CD14-positive monocyte (primary cell): ENCODE results near the gene LRBA. TPM values are rescaled to one million over a fixed set of nuclear protein-coding genes. Genes with fewer than 3 reads are reported as not detected.

ENCODE experiments used
- DNase-seq, 3 donors: peaks; one replicate each; pipeline ENCODE4 v3.0.0-alpha.2; 2011 to 2022
- H2AFZ ChIP-seq: 2 replicates; pipeline ENCODE4 v1.6.0; 2012; ENCODE audit warnings: mild to moderate bottlenecking, low read depth, low read length, inconsistent platforms; ENCODE audit not compliant: insufficient read depth, poor library complexity, severe bottlenecking
- H3K27ac ChIP-seq, 2 donors: 1 replicate in 1 of 2; 2 replicates in 1 of 2; pipeline ENCODE4 v1.5.1; 2012 to 2013; ENCODE audit warnings: low read length in 2 of 2, control low read depth in 1 of 2, inconsistent platforms in 1 of 2, low read depth in 1 of 2, mild to moderate bottlenecking in 1 of 2
- H3K27me3 ChIP-seq, 2 donors: one replicate each; pipeline versions ENCODE4 v1.6.0 to v1.6.1; 2011 to 2013; ENCODE audit warnings: low read length in 2 of 2; ENCODE audit not compliant: control insufficient read depth in 2 of 2, insufficient read depth in 2 of 2
- H3K36me3 ChIP-seq, 2 donors: replicated peaks in 1 of 2; 1 replicate in 1 of 2; 2 replicates in 1 of 2; pipeline versions ENCODE4 v1.5.1 to v1.6.1; 2012 to 2013; ENCODE audit warnings: low read length in 2 of 2, control low read depth in 1 of 2, inconsistent platforms in 1 of 2, mild to moderate bottlenecking in 1 of 2; ENCODE audit not compliant: insufficient read depth in 2 of 2, control insufficient read depth in 1 of 2
- H3K4me1 ChIP-seq, 2 donors: 1 replicate in 1 of 2; 2 replicates in 1 of 2; pipeline versions ENCODE4 v1.5.1 to v1.6.1; 2012 to 2013; ENCODE audit warnings: low read length in 2 of 2, control low read depth in 1 of 2, inconsistent platforms in 1 of 2, mild to moderate bottlenecking in 1 of 2, moderate library complexity in 1 of 2; ENCODE audit not compliant: insufficient read depth in 2 of 2, control insufficient read depth in 1 of 2
- H3K4me2 ChIP-seq: replicated peaks from 2 replicates; pipeline ENCODE3; 2012; ENCODE audit warnings: low read length, moderate library complexity, mild to moderate bottlenecking; ENCODE audit not compliant: poor library complexity, severe bottlenecking; ENCODE audit errors: extremely low read depth
- H3K4me3 ChIP-seq, 3 experiments: fragments of 200-600 bp in 1 of 3; sonication (generic) in 1 of 3; replicated peaks in 1 of 3; 1 replicate in 2 of 3; 2 replicates in 1 of 3; pipeline ENCODE4 v1.5.1; 2011 to 2013; ENCODE audit warnings: low read length in 3 of 3, mild to moderate bottlenecking in 3 of 3, control low read depth in 2 of 3, low read depth in 2 of 3, inconsistent platforms in 1 of 3, moderate library complexity in 1 of 3
- H3K79me2 ChIP-seq: 2 replicates; pipeline ENCODE4 v1.6.0; 2012; ENCODE audit warnings: mild to moderate bottlenecking, control low read depth, inconsistent platforms, low read length, moderate library complexity; ENCODE audit not compliant: insufficient read depth
- H3K9ac ChIP-seq: 2 replicates; pipeline ENCODE4 v1.6.0; 2017; ENCODE audit warnings: low read length, mild to moderate bottlenecking; ENCODE audit not compliant: insufficient read depth, poor library complexity, severe bottlenecking
- H3K9me3 ChIP-seq, 2 donors: replicated peaks in 1 of 2; 1 replicate in 1 of 2; 2 replicates in 1 of 2; pipeline versions ENCODE4 v1.5.1 to v1.6.1; 2012 to 2013; ENCODE audit warnings: low read length in 2 of 2, control low read depth in 1 of 2; ENCODE audit not compliant: control insufficient read depth in 1 of 2, insufficient read depth in 1 of 2
- H4K20me1 ChIP-seq: 2 replicates; pipeline ENCODE4 v1.6.0; 2012; ENCODE audit warnings: mild to moderate bottlenecking, low read length, control low read depth, moderate library complexity; ENCODE audit not compliant: insufficient read depth
- H3K27ac Mint-ChIP-seq, 7 donors: one replicate each; pipeline ENCODE4 v1.8.0; 2020; ENCODE audit warnings: mild to moderate bottlenecking in 7 of 7, mixed read lengths in 7 of 7, moderate library complexity in 6 of 7, inconsistent platforms in 2 of 7
- H3K27me3 Mint-ChIP-seq, 3 donors: one replicate each; pipeline ENCODE4 v1.8.0; 2021 to 2022; ENCODE audit warnings: low read depth in 3 of 3, mild to moderate bottlenecking in 3 of 3, mixed read lengths in 3 of 3, moderate library complexity in 3 of 3, inconsistent platforms in 1 of 3
- H3K36me3 Mint-ChIP-seq, 2 donors: one replicate each; pipeline ENCODE4 v1.8.0; 2020; ENCODE audit warnings: mixed read lengths in 2 of 2, inconsistent platforms in 1 of 2, mild to moderate bottlenecking in 1 of 2
- H3K4me1 Mint-ChIP-seq: one replicate; pipeline ENCODE4 v1.8.0; 2020; ENCODE audit warnings: mild to moderate bottlenecking, mixed read lengths
- H3K4me3 Mint-ChIP-seq, 2 donors: one replicate each; pipeline ENCODE4 v1.8.0; 2020; ENCODE audit warnings: mild to moderate bottlenecking in 2 of 2, mixed read lengths in 2 of 2, moderate library complexity in 1 of 2
- H3K9me3 Mint-ChIP-seq, 7 donors: one replicate each; pipeline ENCODE4 v1.8.0; 2020 to 2022; ENCODE audit warnings: mixed read lengths in 7 of 7, mild to moderate bottlenecking in 6 of 7, moderate library complexity in 6 of 7, inconsistent platforms in 2 of 7
- WGBS: methylation state at CpG from one replicate; pipeline ENCODE4 v1.1.5; 2013; ENCODE audit warnings: missing lambda C conversion rate; ENCODE audit not compliant: insufficient coverage; 5-methylcytosine and 5-hydroxymethylcytosine counted together
- intact Hi-C, 2 donors: fragments of 100-400 bp; cut with micrococcal nuclease; formaldehyde crosslinking; loops; one replicate each; pipeline versions ENCODE4 v1.15.0 to v1.15.1; 2023
- polyA plus RNA-seq, 3 donors: library from polyadenylated mRNA; depleted of rRNA in 1 of 3; unstranded in 2 of 3; stranded (reverse) in 1 of 3; fragments of 300-500 nt in 2 of 3; fragments of >200 nt in 1 of 3; fragmentation: Illumina TruSeq in 2 of 3; gene quantifications; 1 replicate in 2 of 3; 2 replicates in 1 of 3; pipeline ENCODE4 v1.2.3, GENCODE V29; 2012 to 2021
- TF ChIP-seq, protein P1 (sequence below): fragments of 200-600 bp; IDR thresholded peaks from one replicate; pipeline ENCODE4 v1.8.0; 2022; ENCODE audit warnings: antibody characterized with exemption, mild to moderate bottlenecking

The LRBA gene
- polyA plus RNA-seq, 3 donors: 1.5 to 5.5 (median 4.4) TPM

DNA sequence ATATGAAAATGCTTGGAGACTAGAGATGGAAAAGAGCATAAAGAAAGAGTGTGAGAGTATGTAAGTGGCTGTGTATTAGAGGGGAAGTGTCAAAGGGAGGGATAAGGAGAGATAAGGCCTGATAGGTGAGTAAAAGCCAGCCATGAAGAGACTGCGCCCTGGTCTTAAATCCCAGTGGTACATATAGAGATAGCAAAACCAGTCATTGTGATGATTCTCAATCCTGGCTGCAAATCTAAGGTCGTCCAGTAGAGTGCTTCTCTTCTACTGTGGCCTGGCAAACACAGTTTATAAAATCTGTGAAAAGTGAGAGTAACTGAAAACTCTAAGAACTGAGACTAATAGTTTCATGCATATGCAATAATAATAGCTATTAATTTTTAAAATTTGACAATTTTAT lies 346.3 kb downstream of the LRBA start:
- 100% methylated on average over 1 of the region's 2 CpGs for WGBS
- H3K4me3 ChIP-seq: no peak overlapping the region
- no peaks in the 10 kb centered on the region for H3K36me3 ChIP-seq
- Mint-ChIP-seq H3K36me3 (no peaks in the 10 kb centered on the region), H3K4me3 (no peak overlapping the region), H3K4me1 (no peaks in the 10 kb centered on the region), H3K27ac (no peak overlapping the region), H3K9me3 (peaks cover 0 to 4% (median 0%) of the 10 kb centered on the region in 7 donors), H3K27me3 (no peaks in the 10 kb centered on the region)
- H3K4me1 ChIP-seq: no peaks in the 10 kb centered on the region
- H3K79me2 ChIP-seq: no peaks in the 10 kb centered on the region
- H3K9me3 ChIP-seq: no peaks in the 10 kb centered on the region
- H4K20me1 ChIP-seq: no peaks in the 10 kb centered on the region
- no peak overlapping the region for H3K27ac ChIP-seq
- DNase-seq: no peak
- H3K4me2 ChIP-seq: no peak overlapping the region
- intact Hi-C loops: no loop called here
- no peak overlapping the region for H2AFZ ChIP-seq
- no peak overlapping the region for H3K9ac ChIP-seq
- TF ChIP-seq, protein P1, sequence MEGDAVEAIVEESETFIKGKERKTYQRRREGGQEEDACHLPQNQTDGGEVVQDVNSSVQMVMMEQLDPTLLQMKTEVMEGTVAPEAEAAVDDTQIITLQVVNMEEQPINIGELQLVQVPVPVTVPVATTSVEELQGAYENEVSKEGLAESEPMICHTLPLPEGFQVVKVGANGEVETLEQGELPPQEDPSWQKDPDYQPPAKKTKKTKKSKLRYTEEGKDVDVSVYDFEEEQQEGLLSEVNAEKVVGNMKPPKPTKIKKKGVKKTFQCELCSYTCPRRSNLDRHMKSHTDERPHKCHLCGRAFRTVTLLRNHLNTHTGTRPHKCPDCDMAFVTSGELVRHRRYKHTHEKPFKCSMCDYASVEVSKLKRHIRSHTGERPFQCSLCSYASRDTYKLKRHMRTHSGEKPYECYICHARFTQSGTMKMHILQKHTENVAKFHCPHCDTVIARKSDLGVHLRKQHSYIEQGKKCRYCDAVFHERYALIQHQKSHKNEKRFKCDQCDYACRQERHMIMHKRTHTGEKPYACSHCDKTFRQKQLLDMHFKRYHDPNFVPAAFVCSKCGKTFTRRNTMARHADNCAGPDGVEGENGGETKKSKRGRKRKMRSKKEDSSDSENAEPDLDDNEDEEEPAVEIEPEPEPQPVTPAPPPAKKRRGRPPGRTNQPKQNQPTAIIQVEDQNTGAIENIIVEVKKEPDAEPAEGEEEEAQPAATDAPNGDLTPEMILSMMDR: no peak
- H3K27me3 ChIP-seq: no peaks in the 10 kb centered on the region

- H3K4me1 ChIP-seq: no peaks in the 10 kb centered on the region
- Mint-ChIP-seq H3K36me3 (peaks cover 0 to 3% of the 10 kb centered on the region in 2 donors), H3K27ac (no peak overlapping the region), H3K9me3 (peaks cover 0 to 4% (median 0%) of the 10 kb centered on the region in 7 donors), H3K4me3 (no peak overlapping the region), H3K4me1 (no peaks in the 10 kb centered on the region), H3K27me3 (no peaks in the 10 kb centered on the region)
- WGBS: no CpG with 5 or more reads among the region's 2 CpGs
- intact Hi-C loops: no loop called here
- H3K27me3 ChIP-seq: no peaks in the 10 kb centered on the region
- no peak overlapping the region for H3K9ac ChIP-seq
- H3K36me3 ChIP-seq: no peaks in the 10 kb centered on the region
- no peaks in the 10 kb centered on the region for H4K20me1 ChIP-seq
- TF ChIP-seq, protein P1: no peak
- no peak overlapping the region for H2AFZ ChIP-seq
- no peak for DNase-seq
- no peaks in the 10 kb centered on the region for H3K9me3 ChIP-seq
- no peak overlapping the region for H3K4me2 ChIP-seq
- H3K79me2 ChIP-seq: no peaks in the 10 kb centered on the region
- H3K4me3 ChIP-seq: no peak overlapping the region
- H3K27ac ChIP-seq: no peak overlapping the region
These were observed 350.1 kb downstream of the LRBA start for GRCh38 chr4:150664935-150665334.
